ENCODE data around the gene WDR62. TPM values are rescaled to one million over a fixed set of nuclear protein-coding genes. Genes with fewer than 3 reads are reported as not detected.
A peak's percentile ranks its signal among the peaks of the same experiment; 100 is the strongest.
"Not testable (repeated sequence)": the region's sequence is repeated elsewhere in the genome, so short reads cannot be mapped to it uniquely, and the experiment has no call there.

WDR62 gene
- total RNA-seq, 2 experiments from 2014 or later = 44.5 to 60.2 TPM

- Histone ChIP-seq H4K20me1 (ENCODE audit: insufficient read depth, low read length) (no peaks in the 10 kb centered on the region), H3K79me2 (ENCODE audit: insufficient read depth, low read depth, low read length) (no peaks in the 10 kb centered on the region), H3K4me2 (ENCODE audit: low read length) (no peak overlapping the region), H3K4me3 (ENCODE audit: low read depth, low read length, poor library complexity, severe bottlenecking) (no peak overlapping the region), H3K27ac (ENCODE audit: low read depth, low read length, poor library complexity, severe bottlenecking) (no peak overlapping the region), H2AFZ (ENCODE audit: low read length) (no peak overlapping the region), H3K36me3 (ENCODE audit: insufficient read depth, low read length) (peaks cover 50% of the 10 kb centered on the region), H3K4me1 (ENCODE audit: insufficient read depth, low read length, poor library complexity, severe bottlenecking) (peaks cover 3% of the 10 kb centered on the region), H3K9me2 (ENCODE audit: insufficient read depth, low read length) (no peaks in the 10 kb centered on the region), H3K9me3 (ENCODE audit: low read length) (no peaks in the 10 kb centered on the region)
- no peak for DNase-seq (ENCODE audit: low spot score)
- intact Hi-C loops (cut with micrococcal nuclease; ENCODE audit: unreplicated experiment) = loop anchor here (10.0 kb wide), 1 partner anchor 373 kb away; no protein-coding TSS in a partner anchor
- no peak for TF ChIP-seq CTCF (conservative IDR thresholded peaks at IDR 0.05; ENCODE audit: low read length)
- no peak for TF ChIP-seq EZH2phosphoT487 (IDR thresholded peaks at IDR 0.05; ENCODE audit: borderline replicate concordance, low read depth, low read length)
- POLR2A ChIA-PET = no interaction called here
- no TSS peak for BruUV-seq (replicated peaks)
- CTCF ChIA-PET (ENCODE audit: unreplicated experiment) = no interaction called here
Observed at GRCh38 chr19:36121486-36122124, 66.9 kb downstream of the WDR62 start.

GRCh38 chr19:36125557-36125956, 70.9 kb downstream of the WDR62 start:
- CTCF ChIA-PET (ENCODE audit: unreplicated experiment) = no interaction called here
- no peaks in the 10 kb centered on the region for H3K79me2 ChIP-seq (ENCODE audit: insufficient read depth, low read depth, low read length)
- no peak overlapping the region for H3K4me2 ChIP-seq (ENCODE audit: low read length)
- no peak for DNase-seq (ENCODE audit: low spot score)
- TF ChIP-seq EZH2phosphoT487 (IDR thresholded peaks at IDR 0.05; ENCODE audit: borderline replicate concordance, low read depth, low read length) = no peak
- no peak for TF ChIP-seq CTCF (conservative IDR thresholded peaks at IDR 0.05; ENCODE audit: low read length)
- H4K20me1 ChIP-seq (ENCODE audit: insufficient read depth, low read length) = no peaks in the 10 kb centered on the region
- peaks cover 26% of the 10 kb centered on the region for H3K36me3 ChIP-seq (ENCODE audit: insufficient read depth, low read length)
- BruUV-seq (replicated peaks) = no TSS peak
- no peak overlapping the region for H3K27ac ChIP-seq (ENCODE audit: low read depth, low read length, poor library complexity, severe bottlenecking)
- no peaks in the 10 kb centered on the region for H3K9me2 ChIP-seq (ENCODE audit: insufficient read depth, low read length)
- POLR2A ChIA-PET = no interaction called here
- H3K9me3 ChIP-seq (ENCODE audit: low read length) = no peaks in the 10 kb centered on the region
- H3K4me3 ChIP-seq (ENCODE audit: low read depth, low read length, poor library complexity, severe bottlenecking) = no peak overlapping the region
- H2AFZ ChIP-seq (ENCODE audit: low read length) = no peak overlapping the region
- intact Hi-C loops (cut with micrococcal nuclease; ENCODE audit: unreplicated experiment) = loop anchor here (10.0 kb wide), 1 partner anchor 369 kb away; no protein-coding TSS in a partner anchor
- H3K4me1 ChIP-seq (ENCODE audit: insufficient read depth, low read length, poor library complexity, severe bottlenecking) = peaks cover 8% of the 10 kb centered on the region

- TSS peak; percentile 71 for BruUV-seq (replicated peaks)
- peak overlapping the region; percentile 68 for H3K4me3 ChIP-seq (ENCODE audit: low read depth, low read length, poor library complexity, severe bottlenecking)
- H3K9me3 ChIP-seq (ENCODE audit: low read length) = no peaks in the 10 kb centered on the region
- H3K36me3 ChIP-seq (ENCODE audit: insufficient read depth, low read length) = peaks cover 13% of the 10 kb centered on the region
- H2AFZ ChIP-seq (ENCODE audit: low read length) = peak overlapping the region; percentile 65
- DNase-seq (ENCODE audit: low spot score) = peak; percentile 21
- no peaks in the 10 kb centered on the region for H3K9me2 ChIP-seq (ENCODE audit: insufficient read depth, low read length)
- no peaks in the 10 kb centered on the region for H3K79me2 ChIP-seq (ENCODE audit: insufficient read depth, low read depth, low read length)
- peak overlapping the region; percentile 66 for H3K4me2 ChIP-seq (ENCODE audit: low read length)
- no peaks in the 10 kb centered on the region for H4K20me1 ChIP-seq (ENCODE audit: insufficient read depth, low read length)
- POLR2A ChIA-PET = interaction anchor here (0.7 to 1.0 kb wide), 4 partner anchors 9 to 400 kb away, joined by 3 read pairs; partner anchors contain the start of gene ZNF260
- H3K4me1 ChIP-seq (ENCODE audit: insufficient read depth, low read length, poor library complexity, severe bottlenecking) = peaks cover 21% of the 10 kb centered on the region
- CTCF ChIA-PET (ENCODE audit: unreplicated experiment) = interaction anchor here (1.0 kb wide), 1 partner anchor 13 kb away, joined by 3 read pairs; the partner anchor contains the start of genes POLR2I and TBCB
- intact Hi-C loops (cut with micrococcal nuclease; ENCODE audit: unreplicated experiment) = loop anchor here (1.0 to 10.0 kb wide), 2 partner anchors 11 to 366 kb away; no protein-coding TSS in a partner anchor
- TF ChIP-seq CTCF (conservative IDR thresholded peaks at IDR 0.05; ENCODE audit: low read length) (no peak), EZH2phosphoT487 (IDR thresholded peaks at IDR 0.05; ENCODE audit: borderline replicate concordance, low read depth, low read length) (no peak)
- H3K27ac ChIP-seq (ENCODE audit: low read depth, low read length, poor library complexity, severe bottlenecking) = peak overlapping the region; percentile 81
Observed at GRCh38 chr19:36128392-36128736, 73.7 kb downstream of the WDR62 start.

- CTCF ChIA-PET (ENCODE audit: unreplicated experiment) = interaction anchor here (0.6 kb wide), 1 partner anchor 85 kb away, joined by 3 read pairs; no protein-coding TSS in a partner anchor
- DNase-seq (ENCODE audit: low spot score); H3K79me2 ChIP-seq (ENCODE audit: insufficient read depth, low read depth, low read length): not testable (repeated sequence)
Observed at GRCh38 chr19:36131221-36131620, 76.5 kb downstream of the WDR62 start.

More at GRCh38 chr19:36131221-36131620, 76.5 kb downstream of the WDR62 start:
- POLR2A ChIA-PET = interaction anchor here (1.0 kb wide), 1 partner anchor 9 kb away, joined by 3 read pairs; the partner anchor contains the start of gene CAPNS1
- peaks cover 21% of the 10 kb centered on the region for H3K4me1 ChIP-seq (ENCODE audit: insufficient read depth, low read length, poor library complexity, severe bottlenecking)
- H3K27ac ChIP-seq (ENCODE audit: low read depth, low read length, poor library complexity, severe bottlenecking); H3K4me3 ChIP-seq (ENCODE audit: low read depth, low read length, poor library complexity, severe bottlenecking); H4K20me1 ChIP-seq (ENCODE audit: insufficient read depth, low read length); intact Hi-C loops (cut with micrococcal nuclease; ENCODE audit: unreplicated experiment); H3K9me3 ChIP-seq (ENCODE audit: low read length); H3K36me3 ChIP-seq (ENCODE audit: insufficient read depth, low read length); H3K4me2 ChIP-seq (ENCODE audit: low read length); BruUV-seq (replicated peaks); H3K9me2 ChIP-seq (ENCODE audit: insufficient read depth, low read length): not testable (repeated sequence)
- peak overlapping the region; percentile 23; the same call in 1 of the 2 replicates for H2AFZ ChIP-seq (ENCODE audit: low read length)

All from OCI-LY7 (cell line).